ENCODE measurements around the gene GLOD4.
"Not testable (repeated sequence)": the region's sequence is repeated elsewhere in the genome, so short reads cannot be mapped to it uniquely, and the experiment has no call there.

Gene GLOD4

DNA sequence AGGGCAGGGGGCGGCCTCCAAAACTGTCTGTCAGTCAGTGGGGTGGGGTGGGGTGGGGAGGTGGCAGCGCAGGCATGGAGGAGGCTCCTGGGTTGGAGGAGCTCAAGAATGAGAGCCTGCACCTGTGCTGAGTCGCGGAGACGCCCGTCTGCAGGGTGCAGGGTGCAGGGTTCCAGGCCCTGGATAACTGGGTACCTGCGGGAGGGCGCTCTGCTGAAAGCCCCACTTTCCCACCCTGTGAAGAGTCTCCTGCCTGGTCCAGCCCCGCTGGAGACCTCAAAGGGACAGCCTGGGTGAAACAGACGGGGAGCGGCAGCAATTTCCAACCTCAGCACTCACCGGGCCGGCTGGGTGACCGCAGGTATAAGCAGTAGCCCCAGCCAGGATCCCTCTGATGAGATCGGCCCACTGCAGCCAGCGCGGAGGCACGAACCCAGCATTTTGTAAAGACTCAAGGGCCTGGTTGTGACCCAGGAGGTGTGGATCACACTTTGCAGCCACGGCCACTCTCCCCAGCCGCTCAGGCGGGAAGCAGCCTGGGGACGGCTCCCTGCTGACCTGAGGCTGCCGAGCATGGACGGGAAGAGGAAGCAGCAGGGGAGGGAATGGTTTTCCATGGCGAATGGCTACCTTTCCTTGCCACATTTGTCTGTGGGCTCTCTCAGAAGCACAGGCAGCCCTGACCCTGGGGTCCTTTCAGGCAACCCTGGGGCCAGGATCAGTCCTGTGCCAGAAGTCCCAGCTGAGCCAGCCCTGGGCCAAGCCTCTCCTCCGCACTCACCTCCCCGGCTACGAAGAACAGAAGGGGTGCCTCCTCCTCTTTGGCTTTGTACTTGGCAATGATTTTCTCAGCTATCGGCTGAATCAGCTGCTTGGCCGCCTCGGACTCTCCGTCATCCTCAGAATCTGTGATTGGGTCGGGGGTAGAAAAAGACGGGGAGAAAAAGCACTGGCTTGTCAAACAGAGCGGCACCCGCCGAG is 21.1 kb upstream of the GLOD4 start:
- no peak for DNase-seq (ENCODE audit: low read depth)

DNA sequence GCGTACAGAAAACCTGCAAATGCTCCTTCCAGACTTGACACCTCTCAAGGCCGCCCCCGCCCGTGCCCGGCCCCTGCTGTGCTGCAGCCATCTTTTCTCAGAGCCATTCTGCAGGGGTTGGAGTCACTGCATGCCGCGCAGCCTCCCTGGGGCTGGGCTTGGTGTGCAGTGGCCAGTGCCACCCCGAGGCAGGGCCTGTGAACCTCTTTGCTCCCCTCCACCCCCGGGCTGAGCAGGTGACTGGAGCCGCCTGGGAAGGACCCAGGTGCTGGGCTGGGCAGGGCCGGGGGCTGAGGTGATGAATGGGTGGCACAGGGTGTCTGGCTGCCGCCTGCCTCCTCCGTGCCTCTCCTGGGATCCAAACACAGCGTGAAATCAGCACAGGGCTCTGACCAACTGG is 20.4 kb upstream of the GLOD4 start:
- no peak for DNase-seq (ENCODE audit: low read depth)

DNA sequence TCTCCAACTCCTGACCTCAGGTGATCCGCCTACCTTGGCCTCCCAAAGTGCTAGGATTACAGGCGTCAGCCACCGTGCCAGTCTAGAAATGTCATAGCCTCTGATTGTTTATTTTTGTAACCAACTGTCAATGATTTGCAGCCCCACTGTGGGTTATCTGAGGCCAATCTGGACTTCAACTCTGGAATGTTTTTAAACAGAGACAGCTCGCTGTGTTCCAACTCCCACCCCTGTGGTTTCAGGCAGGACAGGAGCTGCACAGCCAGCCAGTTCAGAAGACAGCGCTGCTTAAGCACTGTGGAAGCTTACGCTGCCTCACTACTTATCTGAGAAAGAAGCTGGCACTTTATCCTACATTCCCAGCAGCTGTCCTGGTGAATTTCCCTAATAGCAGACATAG is 19.6 kb upstream of the GLOD4 start:
- no peak for DNase-seq (ENCODE audit: low read depth)

DNA sequence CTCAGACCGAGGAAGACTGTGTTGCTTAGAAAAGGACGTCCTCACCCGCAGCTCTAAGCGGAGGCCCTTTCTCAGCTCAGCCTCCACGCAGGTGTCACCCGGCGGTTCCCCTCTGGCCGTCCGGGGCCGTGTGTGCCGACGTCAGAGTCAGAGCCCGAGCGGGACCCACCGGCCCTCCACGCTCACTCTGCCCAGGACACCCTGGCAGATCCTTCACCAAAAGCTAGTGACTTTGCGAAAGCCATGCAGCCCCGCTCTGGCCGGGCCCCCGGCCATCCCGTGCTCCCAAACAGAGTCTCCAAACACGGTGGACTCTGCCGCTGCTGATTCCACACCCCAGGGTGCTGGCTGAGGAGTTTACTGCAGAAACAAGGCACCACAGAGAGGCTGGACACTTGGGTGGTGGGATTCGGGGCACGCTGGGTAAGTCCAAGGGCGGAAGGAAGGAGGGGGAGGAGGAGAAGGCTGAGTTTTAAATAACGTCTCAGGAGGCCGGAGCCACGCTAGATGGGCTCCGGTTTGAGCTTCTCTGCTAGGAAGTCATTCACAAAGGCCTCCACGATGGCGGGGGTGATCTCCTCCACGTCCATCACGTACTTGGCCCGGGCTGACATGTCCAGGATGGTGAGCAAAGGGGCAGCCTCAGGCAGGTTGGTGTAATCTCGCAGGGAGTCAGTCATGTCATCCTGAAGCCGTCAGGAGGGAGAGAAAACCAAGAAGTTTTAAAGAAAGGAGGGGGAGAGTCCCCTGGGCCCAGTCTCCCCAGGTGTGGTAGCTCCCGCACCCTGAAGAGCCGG is 18.6 kb upstream of the GLOD4 start:
- DNase-seq (ENCODE audit: low read depth) = no peak

GRCh38 chr17:799261-799660 is 17.2 kb upstream of the GLOD4 start:
- DNase-seq (ENCODE audit: low read depth) = no peak

GRCh38 chr17:798246-798645 is 16.2 kb upstream of the GLOD4 start:
- DNase-seq (ENCODE audit: low read depth) = no peak

DNA sequence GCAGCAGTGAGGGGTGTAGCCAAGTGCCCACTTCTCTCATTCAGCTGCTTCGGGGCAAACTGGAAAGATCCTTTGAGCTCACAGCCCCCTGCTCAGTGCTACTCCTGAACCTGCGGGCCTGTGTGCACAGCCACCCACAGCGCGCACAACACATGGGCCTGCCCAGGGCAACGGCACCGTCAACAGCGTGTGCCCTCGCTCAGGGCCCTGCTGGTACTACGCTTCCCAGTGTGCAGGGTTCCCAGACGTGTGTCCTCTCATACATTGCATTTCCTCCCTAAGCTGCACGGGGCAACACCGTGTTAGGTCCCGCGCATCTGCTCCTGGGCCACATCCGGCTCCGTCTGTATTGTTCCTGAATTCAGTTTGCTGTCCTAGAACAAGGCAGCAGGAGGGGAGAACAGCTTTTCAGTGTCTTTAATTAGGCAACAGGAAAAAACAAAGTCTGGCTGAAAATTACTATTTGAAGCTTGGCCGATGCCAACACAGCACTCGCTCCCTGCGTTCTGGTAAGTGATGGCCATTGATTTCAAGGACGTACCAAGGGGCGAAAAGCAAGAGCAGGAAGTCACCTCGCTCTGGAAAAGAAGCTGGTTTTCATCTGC is 15.3 kb upstream of the GLOD4 start:
- no peak for DNase-seq (ENCODE audit: low read depth)

- no peak for DNase-seq (ENCODE audit: low read depth)
These were observed 14.5 kb upstream of the GLOD4 start for GRCh38 chr17:796609-797008.

GRCh38 chr17:795721-796120 is 13.6 kb upstream of the GLOD4 start:
- no peak for DNase-seq (ENCODE audit: low read depth)

GRCh38 chr17:795276-795675 is 13.2 kb upstream of the GLOD4 start:
- DNase-seq (ENCODE audit: low read depth) = no peak

- DNase-seq (ENCODE audit: low read depth) = no peak
These were observed 12.8 kb upstream of the GLOD4 start for GRCh38 chr17:794876-795275.

DNA sequence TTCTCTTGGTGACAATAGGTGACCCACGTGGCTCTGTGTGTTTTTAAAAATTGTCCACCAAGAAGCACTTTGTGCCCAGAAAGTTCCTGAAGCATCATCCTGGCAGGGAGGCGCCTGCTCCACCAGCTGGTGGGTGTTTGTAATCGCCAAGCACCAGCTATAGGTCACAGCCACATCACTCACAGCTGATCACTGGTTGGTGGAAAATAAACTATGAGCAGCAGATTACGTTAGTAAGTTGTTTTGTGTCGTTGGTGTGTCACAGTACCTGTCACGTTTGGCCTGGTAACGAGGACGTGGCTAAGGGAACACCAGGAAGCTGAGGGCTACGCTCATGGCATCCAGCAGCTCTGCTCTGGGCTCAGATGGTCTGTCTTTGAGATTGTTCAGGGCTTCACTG is 10.2 kb upstream of the GLOD4 start:
- no peak for DNase-seq (ENCODE audit: low read depth)

DNA sequence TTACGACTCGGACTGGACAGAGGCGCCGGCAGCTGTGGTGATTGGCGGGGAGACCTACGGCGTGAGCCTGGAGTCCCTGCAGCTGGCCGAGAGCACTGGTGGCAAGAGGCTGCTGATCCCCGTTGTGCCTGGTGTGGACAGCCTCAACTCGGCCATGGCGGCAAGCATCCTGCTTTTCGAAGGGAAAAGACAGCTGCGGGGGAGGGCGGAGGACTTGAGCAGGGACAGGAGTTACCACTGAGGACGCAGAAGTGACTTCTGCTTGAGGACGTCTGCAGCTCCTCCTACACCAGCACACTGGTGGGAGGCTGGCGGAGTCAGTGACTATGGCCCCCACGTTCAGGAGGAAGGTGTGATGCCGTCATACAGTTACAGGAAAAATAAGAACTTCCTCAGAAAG is 9.7 kb upstream of the GLOD4 start:
- DNase-seq (ENCODE audit: low read depth) = no peak

DNA sequence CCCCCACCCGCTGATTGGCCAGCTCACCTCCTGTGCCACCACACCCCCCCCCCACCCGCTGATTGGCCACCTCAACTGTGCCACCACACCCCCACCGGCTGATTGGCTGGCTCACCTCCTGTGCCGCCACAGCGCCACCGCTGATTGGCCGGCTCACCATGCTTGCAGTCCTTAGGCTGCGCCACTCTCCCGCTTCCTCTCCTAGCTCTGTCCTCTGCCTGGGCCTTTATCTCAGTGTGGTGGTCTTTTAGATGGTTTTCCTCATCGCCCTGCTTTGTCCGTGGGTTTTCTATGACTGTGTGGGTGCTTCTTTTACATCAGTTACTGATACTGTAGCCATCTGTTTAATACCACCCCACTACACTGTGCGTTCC is 8.8 kb upstream of the GLOD4 start:
- DNase-seq (ENCODE audit: low read depth) = not testable (repeated sequence)

- not testable (repeated sequence) for DNase-seq (ENCODE audit: low read depth)
These were observed 8.1 kb upstream of the GLOD4 start for GRCh38 chr17:789931-790873.

- DNase-seq (ENCODE audit: low read depth) = no peak
These were observed 7.2 kb upstream of the GLOD4 start for GRCh38 chr17:789160-789840.

GRCh38 chr17:788551-788950 is 6.5 kb upstream of the GLOD4 start:
- no peak for DNase-seq (ENCODE audit: low read depth)

GRCh38 chr17:787641-788221 is 5.7 kb upstream of the GLOD4 start:
- no peak for DNase-seq (ENCODE audit: low read depth)

DNA sequence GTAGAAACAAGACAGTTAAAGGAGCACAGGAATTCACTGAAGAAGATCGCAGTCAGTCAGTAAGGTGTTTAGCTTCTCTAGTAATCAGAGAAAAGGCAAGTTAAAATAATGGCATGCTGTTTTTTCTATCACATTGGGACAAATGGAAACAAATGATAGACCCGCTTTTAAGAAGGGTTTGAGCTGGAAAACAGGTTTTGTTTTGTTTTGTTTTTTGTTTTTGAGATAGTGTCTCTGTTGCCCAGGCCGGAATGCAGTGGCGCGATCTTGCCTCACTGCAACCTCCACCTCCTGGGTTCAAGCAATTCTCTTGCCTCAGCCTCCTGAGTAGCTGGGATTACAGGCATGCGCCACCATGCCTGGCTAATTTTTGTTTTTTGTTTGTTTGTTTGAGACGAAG is 3.8 kb upstream of the GLOD4 start:
- DNase-seq (ENCODE audit: low read depth) = not testable (repeated sequence)

DNA sequence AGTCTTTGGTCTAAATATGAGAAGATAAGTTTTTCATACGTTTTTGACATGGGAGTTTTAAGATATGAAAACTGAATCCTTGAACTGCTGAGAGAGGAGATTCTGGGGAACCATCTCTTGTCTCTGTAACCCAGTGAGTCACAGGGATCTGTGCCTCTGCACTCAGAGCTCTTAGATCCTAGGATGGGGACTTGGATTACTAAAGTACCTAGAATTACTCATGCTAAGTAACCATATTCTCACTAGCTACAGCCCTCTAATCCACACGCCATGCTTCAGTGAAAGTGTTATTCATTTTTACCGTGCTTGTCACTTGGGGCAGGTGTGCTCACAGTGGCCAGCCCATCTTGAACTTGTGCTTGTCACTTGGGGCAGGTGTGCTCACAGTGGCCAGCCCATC is 2.1 kb upstream of the GLOD4 start:
- DNase-seq (ENCODE audit: low read depth) = no peak

DNA sequence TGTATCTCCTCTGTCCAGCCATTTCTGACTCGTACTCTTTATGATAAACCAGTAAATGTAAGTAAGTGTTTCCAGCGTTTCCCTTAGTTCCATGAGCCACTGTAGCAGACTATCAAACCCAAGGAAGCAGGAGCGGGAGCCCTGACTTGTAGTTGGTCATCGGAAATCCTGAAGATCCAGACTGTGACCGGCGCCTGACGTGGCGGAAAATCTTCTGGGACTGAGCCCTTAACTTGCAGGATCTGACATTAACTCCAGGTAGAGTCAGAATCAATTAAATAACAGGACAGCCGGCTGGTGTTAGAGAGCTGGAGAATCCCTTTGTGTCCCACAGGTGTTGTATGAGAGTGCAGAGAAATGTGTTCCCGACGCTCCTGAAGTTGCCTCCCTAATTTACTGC is 4.0 kb downstream of the GLOD4 start:
- no peak for DNase-seq (ENCODE audit: low read depth)
